Effector memory CD4-positive, alpha-beta T cell (primary cell): Measurements from ENCODE around the gene PLA2G6.

Experiments used
- DNase-seq, 3 donors: peaks; one replicate each; pipeline ENCODE4 v3.0.0-alpha.2; 2020
- H3K27ac ChIP-seq: 2 replicates; pipeline ENCODE4 v1.7.0; 2013; ENCODE audit warnings: mild to moderate bottlenecking, low read length, moderate library complexity; ENCODE audit not compliant: insufficient read depth, poor library complexity, severe bottlenecking
- H3K27me3 ChIP-seq: replicated peaks from 2 replicates; pipeline ENCODE4 v1.7.0; 2013; ENCODE audit warnings: mild to moderate bottlenecking, low read length; ENCODE audit not compliant: insufficient read depth, control insufficient read depth, poor library complexity, severe bottlenecking
- H3K36me3 ChIP-seq: 2 replicates; pipeline ENCODE4 v1.7.0; 2013; ENCODE audit warnings: mild to moderate bottlenecking, low read length, moderate library complexity; ENCODE audit not compliant: control insufficient read depth, insufficient read depth
- H3K4me1 ChIP-seq: 2 replicates; pipeline ENCODE4 v1.7.0; 2013; ENCODE audit warnings: low read length, mild to moderate bottlenecking; ENCODE audit not compliant: control insufficient read depth, insufficient read depth, poor library complexity, severe bottlenecking
- H3K4me3 ChIP-seq: 2 replicates; pipeline ENCODE4 v1.7.0; 2013; ENCODE audit warnings: low read length, low read depth, mild to moderate bottlenecking; ENCODE audit not compliant: insufficient read depth, poor library complexity, severe bottlenecking
- H3K9me3 ChIP-seq: 2 replicates; pipeline ENCODE4 v1.7.0; 2013; ENCODE audit warnings: mild to moderate bottlenecking, low read length, moderate library complexity; ENCODE audit not compliant: control insufficient read depth

The PLA2G6 gene

GRCh38 chr22:38213990-38214301, 32.3 kb upstream of the PLA2G6 start:
- peak overlapping the region; percentile 29 for H3K4me3 ChIP-seq

GRCh38 chr22:38213319-38213989, 31.8 kb upstream of the PLA2G6 start:
- Histone ChIP-seq H3K4me3 (no peak overlapping the region), H3K36me3 (no peaks in the 10 kb centered on the region), H3K27me3 (no peaks in the 10 kb centered on the region), H3K9me3 (no peaks in the 10 kb centered on the region), H3K27ac (no peak overlapping the region), H3K4me1 (peaks cover 17% of the 10 kb centered on the region)
- DNase-seq = no peak

More at GRCh38 chr22:38213990-38214301, 32.3 kb upstream of the PLA2G6 start:
- Histone ChIP-seq H3K27ac (peak overlapping the region; percentile 42), H3K4me1 (peaks cover 22% of the 10 kb centered on the region), H3K27me3 (no peaks in the 10 kb centered on the region), H3K9me3 (no peaks in the 10 kb centered on the region), H3K36me3 (no peaks in the 10 kb centered on the region)
- DNase-seq = no peak

- DNase-seq = no peak
- Histone ChIP-seq H3K27me3 (no peaks in the 10 kb centered on the region), H3K4me1 (peaks cover 9% of the 10 kb centered on the region), H3K27ac (no peak overlapping the region), H3K9me3 (no peaks in the 10 kb centered on the region), H3K4me3 (no peak overlapping the region), H3K36me3 (no peaks in the 10 kb centered on the region)
These were observed 30.8 kb upstream of the PLA2G6 start for GRCh38 chr22:38212442-38212841.

GRCh38 chr22:38211556-38211955, 29.9 kb upstream of the PLA2G6 start:
- Histone ChIP-seq H3K27ac (no peak overlapping the region), H3K36me3 (no peaks in the 10 kb centered on the region), H3K4me1 (peaks cover 9% of the 10 kb centered on the region), H3K27me3 (no peaks in the 10 kb centered on the region), H3K4me3 (no peak overlapping the region), H3K9me3 (no peaks in the 10 kb centered on the region)
- DNase-seq = no peak

- Histone ChIP-seq H3K9me3 (no peaks in the 10 kb centered on the region), H3K4me3 (no peak overlapping the region), H3K36me3 (no peaks in the 10 kb centered on the region), H3K4me1 (peaks cover 10% of the 10 kb centered on the region), H3K27me3 (no peaks in the 10 kb centered on the region), H3K27ac (no peak overlapping the region)
- DNase-seq = no peak
These were observed 26.9 kb upstream of the PLA2G6 start for GRCh38 chr22:38208551-38208968.

- H3K27ac ChIP-seq = no peak overlapping the region
- H3K4me3 ChIP-seq = no peak overlapping the region
- peaks cover 13% of the 10 kb centered on the region for H3K4me1 ChIP-seq
- H3K27me3 ChIP-seq = no peaks in the 10 kb centered on the region
- DNase-seq = no peak
- H3K9me3 ChIP-seq = no peaks in the 10 kb centered on the region
- H3K36me3 ChIP-seq = no peaks in the 10 kb centered on the region
These were observed 26.3 kb upstream of the PLA2G6 start for GRCh38 chr22:38207898-38208432.

- no peak for DNase-seq
- Histone ChIP-seq H3K27ac (no peak overlapping the region), H3K4me3 (no peak overlapping the region), H3K4me1 (peaks cover 22% of the 10 kb centered on the region), H3K36me3 (no peaks in the 10 kb centered on the region), H3K9me3 (no peaks in the 10 kb centered on the region), H3K27me3 (no peaks in the 10 kb centered on the region)
These were observed 23.9 kb upstream of the PLA2G6 start for GRCh38 chr22:38205261-38206128.

- no peak overlapping the region for H3K4me3 ChIP-seq
- no peak for DNase-seq
These were observed 23.2 kb upstream of the PLA2G6 start for GRCh38 chr22:38204784-38205183.

GRCh38 chr22:38203855-38204514, 22.4 kb upstream of the PLA2G6 start:
- Histone ChIP-seq H3K9me3 (no peaks in the 10 kb centered on the region), H3K27me3 (no peaks in the 10 kb centered on the region), H3K36me3 (no peaks in the 10 kb centered on the region), H3K4me1 (peaks cover 22% of the 10 kb centered on the region), H3K27ac (peak overlapping the region; percentile 87), H3K4me3 (peak overlapping the region; percentile 86)
- DNase-seq = no peak

More at GRCh38 chr22:38204784-38205183, 23.2 kb upstream of the PLA2G6 start:
- Histone ChIP-seq H3K4me1 (peaks cover 22% of the 10 kb centered on the region), H3K9me3 (no peaks in the 10 kb centered on the region), H3K27me3 (no peaks in the 10 kb centered on the region), H3K27ac (no peak overlapping the region), H3K36me3 (no peaks in the 10 kb centered on the region)
